ENCODE results near the gene TGFBRAP1. TPM values are rescaled to one million over a fixed set of nuclear protein-coding genes. Genes with fewer than 3 reads are reported as not detected.

TGFBRAP1 gene
- 10.8 and 13.7 TPM in 2 replicates for total RNA-seq

GRCh38 chr2:105329561-105330495 lies at the start of gene TGFBRAP1:
Gene TGFBRAP1 (minus strand): TSS chr2:105329735. CDS start chr2:105308301, 21,434 bp downstream.
- no peaks in the 10 kb centered on the region for H3K27me3 ChIP-seq (ENCODE audit: control insufficient read depth, insufficient read depth, low read length)
- TF ChIP-seq CTCF (IDR thresholded peaks at IDR 0.05; ENCODE audit: insufficient read depth, low read length, severe bottlenecking) = no peak
- peak within 1 kb of the TSS; percentile 63 for H3K4me3 ChIP-seq (ENCODE audit: low read depth, low read length)
- H3K36me3 ChIP-seq (ENCODE audit: control insufficient read depth, insufficient read depth, low read length) = peaks cover 2% of the 10 kb centered on the region
- FAIRE-seq = no peak
- no peak for DNase-seq (ENCODE audit: low read depth)

GRCh38 chr2:105378921-105379383 lies 49.4 kb upstream of the TGFBRAP1 start:
- no peak overlapping the region for H3K4me3 ChIP-seq (ENCODE audit: low read depth, low read length)
- FAIRE-seq (no peak), DNase-seq (ENCODE audit: low read depth) (peak; percentile 35)
- H3K36me3 ChIP-seq (ENCODE audit: control insufficient read depth, insufficient read depth, low read length) = peaks cover 12% of the 10 kb centered on the region
- TF ChIP-seq CTCF (IDR thresholded peaks at IDR 0.05; ENCODE audit: insufficient read depth, low read length, severe bottlenecking) = no peak
- H3K27me3 ChIP-seq (ENCODE audit: control insufficient read depth, insufficient read depth, low read length) = no peaks in the 10 kb centered on the region

- no peak overlapping the region for H3K4me3 ChIP-seq (ENCODE audit: low read depth, low read length)
- TF ChIP-seq CTCF (IDR thresholded peaks at IDR 0.05; ENCODE audit: insufficient read depth, low read length, severe bottlenecking) = no peak
- peak; percentile 30 for DNase-seq (ENCODE audit: low read depth)
- no peak for FAIRE-seq
- no peaks in the 10 kb centered on the region for H3K27me3 ChIP-seq (ENCODE audit: control insufficient read depth, insufficient read depth, low read length)
- peaks cover 13% of the 10 kb centered on the region for H3K36me3 ChIP-seq (ENCODE audit: control insufficient read depth, insufficient read depth, low read length)
Observed at GRCh38 chr2:105378276-105378840, 48.8 kb upstream of the TGFBRAP1 start.

GRCh38 chr2:105377871-105378270 lies 48.3 kb upstream of the TGFBRAP1 start:
- H3K27me3 ChIP-seq (ENCODE audit: control insufficient read depth, insufficient read depth, low read length) = no peaks in the 10 kb centered on the region
- H3K36me3 ChIP-seq (ENCODE audit: control insufficient read depth, insufficient read depth, low read length) = peaks cover 16% of the 10 kb centered on the region
- no peak overlapping the region for H3K4me3 ChIP-seq (ENCODE audit: low read depth, low read length)
- no peak for FAIRE-seq
- DNase-seq (ENCODE audit: low read depth) = no peak
- no peak for TF ChIP-seq CTCF (IDR thresholded peaks at IDR 0.05; ENCODE audit: insufficient read depth, low read length, severe bottlenecking)

GRCh38 chr2:105376789-105377240 lies 47.3 kb upstream of the TGFBRAP1 start:
- Histone ChIP-seq H3K4me3 (ENCODE audit: low read depth, low read length) (no peak overlapping the region), H3K27me3 (ENCODE audit: control insufficient read depth, insufficient read depth, low read length) (no peaks in the 10 kb centered on the region), H3K36me3 (ENCODE audit: control insufficient read depth, insufficient read depth, low read length) (peaks cover 14% of the 10 kb centered on the region)
- peak; percentile 74 for DNase-seq (ENCODE audit: low read depth)
- no peak for FAIRE-seq
- TF ChIP-seq CTCF (IDR thresholded peaks at IDR 0.05; ENCODE audit: insufficient read depth, low read length, severe bottlenecking) = no peak

Measured in bronchial epithelial cell (primary cell).